CD4-positive, alpha-beta T cell treated with Interleukin-15 for 4 hours (primary cell): ENCODE data around the gene LRRC7.

ENCODE experiments used
- DNase-seq: peaks from one replicate; pipeline ENCODE4 v3.0.0-alpha.2; 2020; ENCODE audit warnings: low spot score

Gene LRRC7

GRCh38 chr1:69589799-69590198 lies 22.1 kb downstream of the LRRC7 start:
- no peak for DNase-seq

GRCh38 chr1:69592341-69592740 lies 24.6 kb downstream of the LRRC7 start:
- DNase-seq: no peak

- DNase-seq: no peak
Observed at GRCh38 chr1:69595486-69595885, 27.8 kb downstream of the LRRC7 start.

- DNase-seq: no peak
Observed at GRCh38 chr1:69611316-69611715, 43.6 kb downstream of the LRRC7 start.

GRCh38 chr1:69613414-69613813 lies 45.7 kb downstream of the LRRC7 start:
- DNase-seq: no peak

GRCh38 chr1:69638673-69639072 lies 71.0 kb downstream of the LRRC7 start:
- no peak for DNase-seq

- no peak for DNase-seq
Observed at GRCh38 chr1:69639159-69639558, 71.4 kb downstream of the LRRC7 start.

- no peak for DNase-seq
Observed at GRCh38 chr1:69643266-69643665, 75.5 kb downstream of the LRRC7 start.

GRCh38 chr1:69645477-69645876 lies 77.8 kb downstream of the LRRC7 start:
- DNase-seq: no peak

GRCh38 chr1:69648486-69648885 lies 80.8 kb downstream of the LRRC7 start:
- no peak for DNase-seq

- DNase-seq: no peak
Observed at GRCh38 chr1:69649383-69649990, 81.8 kb downstream of the LRRC7 start.

GRCh38 chr1:69650779-69651178 lies 83.1 kb downstream of the LRRC7 start:
- DNase-seq: no peak

- no peak for DNase-seq
Observed at GRCh38 chr1:69651656-69652055, 83.9 kb downstream of the LRRC7 start.

- DNase-seq: no peak
Observed at GRCh38 chr1:69657971-69658370, 90.2 kb downstream of the LRRC7 start.

- DNase-seq: no peak
Observed at GRCh38 chr1:69661686-69662085, 94.0 kb downstream of the LRRC7 start.

GRCh38 chr1:69662321-69662720 lies 94.6 kb downstream of the LRRC7 start:
- no peak for DNase-seq

GRCh38 chr1:69671363-69672010 lies 103.8 kb downstream of the LRRC7 start:
- DNase-seq: no peak

- DNase-seq: no peak
Observed at GRCh38 chr1:69673321-69673720, 105.6 kb downstream of the LRRC7 start.

GRCh38 chr1:69679965-69680364 lies 112.2 kb downstream of the LRRC7 start:
- no peak for DNase-seq

GRCh38 chr1:69686367-69686984 lies 118.8 kb downstream of the LRRC7 start:
- DNase-seq: no peak

GRCh38 chr1:69688193-69688592 lies 120.5 kb downstream of the LRRC7 start:
- DNase-seq: no peak

- DNase-seq: no peak
Observed at GRCh38 chr1:69691179-69691578, 123.5 kb downstream of the LRRC7 start.

GRCh38 chr1:69693921-69694675 lies 126.4 kb downstream of the LRRC7 start:
- DNase-seq: no peak
